ENCODE results near the gene TBCD. TPM values are rescaled to one million over a fixed set of nuclear protein-coding genes. Genes with fewer than 3 reads are reported as not detected.

Gene TBCD
- total RNA-seq, 1 experiment from 2014 or later: 173 TPM

GRCh38 chr17:82989881-82990280 is 238.0 kb downstream of the TBCD start:
- ChIA-PET CTCF (no interaction called here), POLR2A (no interaction called here)
- peaks cover 22% of the 10 kb centered on the region for H3K36me3 Mint-ChIP-seq
- TF ChIP-seq RORB (CRISPR knock-in tag; IDR thresholded peaks at IDR 0.05) (no peak), FOXP4 (CRISPR knock-in tag; IDR thresholded peaks at IDR 0.05) (no peak), FOXK1 (CRISPR knock-in tag; IDR thresholded peaks at IDR 0.05) (no peak), NFYB (CRISPR knock-in tag; conservative IDR thresholded peaks at IDR 0.05; ENCODE audit: low read depth) (no peak), CREM (CRISPR knock-in tag; IDR thresholded peaks at IDR 0.05) (no peak), USF1 (CRISPR knock-in tag; IDR thresholded peaks at IDR 0.05) (no peak), ZNF232 (CRISPR knock-in tag; IDR thresholded peaks at IDR 0.05) (no peak), GABPB1 (CRISPR knock-in tag; IDR thresholded peaks at IDR 0.05) (no peak), GTF2I (CRISPR knock-in tag; conservative IDR thresholded peaks at IDR 0.05) (no peak), ATF2 (CRISPR knock-in tag; IDR thresholded peaks at IDR 0.05; ENCODE audit: borderline replicate concordance, low read depth) (no peak), SMAD4 (CRISPR knock-in tag; IDR thresholded peaks at IDR 0.05) (no peak), TEAD4 (CRISPR knock-in tag; IDR thresholded peaks at IDR 0.05) (no peak), SOX15 (CRISPR knock-in tag; IDR thresholded peaks at IDR 0.05) (no peak)
- TF ChIP-seq, protein P1, sequence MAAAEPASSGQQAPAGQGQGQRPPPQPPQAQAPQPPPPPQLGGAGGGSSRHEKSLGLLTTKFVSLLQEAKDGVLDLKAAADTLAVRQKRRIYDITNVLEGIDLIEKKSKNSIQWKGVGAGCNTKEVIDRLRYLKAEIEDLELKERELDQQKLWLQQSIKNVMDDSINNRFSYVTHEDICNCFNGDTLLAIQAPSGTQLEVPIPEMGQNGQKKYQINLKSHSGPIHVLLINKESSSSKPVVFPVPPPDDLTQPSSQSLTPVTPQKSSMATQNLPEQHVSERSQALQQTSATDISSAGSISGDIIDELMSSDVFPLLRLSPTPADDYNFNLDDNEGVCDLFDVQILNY (CRISPR knock-in tag; IDR thresholded peaks at IDR 0.05): no peak
- TF ChIP-seq, protein P2, sequence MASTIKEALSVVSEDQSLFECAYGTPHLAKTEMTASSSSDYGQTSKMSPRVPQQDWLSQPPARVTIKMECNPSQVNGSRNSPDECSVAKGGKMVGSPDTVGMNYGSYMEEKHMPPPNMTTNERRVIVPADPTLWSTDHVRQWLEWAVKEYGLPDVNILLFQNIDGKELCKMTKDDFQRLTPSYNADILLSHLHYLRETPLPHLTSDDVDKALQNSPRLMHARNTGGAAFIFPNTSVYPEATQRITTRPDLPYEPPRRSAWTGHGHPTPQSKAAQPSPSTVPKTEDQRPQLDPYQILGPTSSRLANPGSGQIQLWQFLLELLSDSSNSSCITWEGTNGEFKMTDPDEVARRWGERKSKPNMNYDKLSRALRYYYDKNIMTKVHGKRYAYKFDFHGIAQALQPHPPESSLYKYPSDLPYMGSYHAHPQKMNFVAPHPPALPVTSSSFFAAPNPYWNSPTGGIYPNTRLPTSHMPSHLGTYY (CRISPR knock-in tag; IDR thresholded peaks at IDR 0.05): no peak
- TF ChIP-seq, protein P3, sequence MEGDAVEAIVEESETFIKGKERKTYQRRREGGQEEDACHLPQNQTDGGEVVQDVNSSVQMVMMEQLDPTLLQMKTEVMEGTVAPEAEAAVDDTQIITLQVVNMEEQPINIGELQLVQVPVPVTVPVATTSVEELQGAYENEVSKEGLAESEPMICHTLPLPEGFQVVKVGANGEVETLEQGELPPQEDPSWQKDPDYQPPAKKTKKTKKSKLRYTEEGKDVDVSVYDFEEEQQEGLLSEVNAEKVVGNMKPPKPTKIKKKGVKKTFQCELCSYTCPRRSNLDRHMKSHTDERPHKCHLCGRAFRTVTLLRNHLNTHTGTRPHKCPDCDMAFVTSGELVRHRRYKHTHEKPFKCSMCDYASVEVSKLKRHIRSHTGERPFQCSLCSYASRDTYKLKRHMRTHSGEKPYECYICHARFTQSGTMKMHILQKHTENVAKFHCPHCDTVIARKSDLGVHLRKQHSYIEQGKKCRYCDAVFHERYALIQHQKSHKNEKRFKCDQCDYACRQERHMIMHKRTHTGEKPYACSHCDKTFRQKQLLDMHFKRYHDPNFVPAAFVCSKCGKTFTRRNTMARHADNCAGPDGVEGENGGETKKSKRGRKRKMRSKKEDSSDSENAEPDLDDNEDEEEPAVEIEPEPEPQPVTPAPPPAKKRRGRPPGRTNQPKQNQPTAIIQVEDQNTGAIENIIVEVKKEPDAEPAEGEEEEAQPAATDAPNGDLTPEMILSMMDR (IDR thresholded peaks at IDR 0.05): no peak
- TF ChIP-seq, protein P4, sequence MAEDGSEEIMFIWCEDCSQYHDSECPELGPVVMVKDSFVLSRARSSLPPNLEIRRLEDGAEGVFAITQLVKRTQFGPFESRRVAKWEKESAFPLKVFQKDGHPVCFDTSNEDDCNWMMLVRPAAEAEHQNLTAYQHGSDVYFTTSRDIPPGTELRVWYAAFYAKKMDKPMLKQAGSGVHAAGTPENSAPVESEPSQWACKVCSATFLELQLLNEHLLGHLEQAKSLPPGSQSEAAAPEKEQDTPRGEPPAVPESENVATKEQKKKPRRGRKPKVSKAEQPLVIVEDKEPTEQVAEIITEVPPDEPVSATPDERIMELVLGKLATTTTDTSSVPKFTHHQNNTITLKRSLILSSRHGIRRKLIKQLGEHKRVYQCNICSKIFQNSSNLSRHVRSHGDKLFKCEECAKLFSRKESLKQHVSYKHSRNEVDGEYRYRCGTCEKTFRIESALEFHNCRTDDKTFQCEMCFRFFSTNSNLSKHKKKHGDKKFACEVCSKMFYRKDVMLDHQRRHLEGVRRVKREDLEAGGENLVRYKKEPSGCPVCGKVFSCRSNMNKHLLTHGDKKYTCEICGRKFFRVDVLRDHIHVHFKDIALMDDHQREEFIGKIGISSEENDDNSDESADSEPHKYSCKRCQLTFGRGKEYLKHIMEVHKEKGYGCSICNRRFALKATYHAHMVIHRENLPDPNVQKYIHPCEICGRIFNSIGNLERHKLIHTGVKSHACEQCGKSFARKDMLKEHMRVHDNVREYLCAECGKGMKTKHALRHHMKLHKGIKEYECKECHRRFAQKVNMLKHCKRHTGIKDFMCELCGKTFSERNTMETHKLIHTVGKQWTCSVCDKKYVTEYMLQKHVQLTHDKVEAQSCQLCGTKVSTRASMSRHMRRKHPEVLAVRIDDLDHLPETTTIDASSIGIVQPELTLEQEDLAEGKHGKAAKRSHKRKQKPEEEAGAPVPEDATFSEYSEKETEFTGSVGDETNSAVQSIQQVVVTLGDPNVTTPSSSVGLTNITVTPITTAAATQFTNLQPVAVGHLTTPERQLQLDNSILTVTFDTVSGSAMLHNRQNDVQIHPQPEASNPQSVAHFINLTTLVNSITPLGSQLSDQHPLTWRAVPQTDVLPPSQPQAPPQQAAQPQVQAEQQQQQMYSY (CRISPR knock-in tag; IDR thresholded peaks at IDR 0.05): no peak
- TF ChIP-seq, protein P5, sequence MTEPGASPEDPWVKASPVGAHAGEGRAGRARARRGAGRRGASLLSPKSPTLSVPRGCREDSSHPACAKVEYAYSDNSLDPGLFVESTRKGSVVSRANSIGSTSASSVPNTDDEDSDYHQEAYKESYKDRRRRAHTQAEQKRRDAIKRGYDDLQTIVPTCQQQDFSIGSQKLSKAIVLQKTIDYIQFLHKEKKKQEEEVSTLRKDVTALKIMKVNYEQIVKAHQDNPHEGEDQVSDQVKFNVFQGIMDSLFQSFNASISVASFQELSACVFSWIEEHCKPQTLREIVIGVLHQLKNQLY (CRISPR knock-in tag; IDR thresholded peaks at IDR 0.05): no peak
- TF ChIP-seq, protein P6, sequence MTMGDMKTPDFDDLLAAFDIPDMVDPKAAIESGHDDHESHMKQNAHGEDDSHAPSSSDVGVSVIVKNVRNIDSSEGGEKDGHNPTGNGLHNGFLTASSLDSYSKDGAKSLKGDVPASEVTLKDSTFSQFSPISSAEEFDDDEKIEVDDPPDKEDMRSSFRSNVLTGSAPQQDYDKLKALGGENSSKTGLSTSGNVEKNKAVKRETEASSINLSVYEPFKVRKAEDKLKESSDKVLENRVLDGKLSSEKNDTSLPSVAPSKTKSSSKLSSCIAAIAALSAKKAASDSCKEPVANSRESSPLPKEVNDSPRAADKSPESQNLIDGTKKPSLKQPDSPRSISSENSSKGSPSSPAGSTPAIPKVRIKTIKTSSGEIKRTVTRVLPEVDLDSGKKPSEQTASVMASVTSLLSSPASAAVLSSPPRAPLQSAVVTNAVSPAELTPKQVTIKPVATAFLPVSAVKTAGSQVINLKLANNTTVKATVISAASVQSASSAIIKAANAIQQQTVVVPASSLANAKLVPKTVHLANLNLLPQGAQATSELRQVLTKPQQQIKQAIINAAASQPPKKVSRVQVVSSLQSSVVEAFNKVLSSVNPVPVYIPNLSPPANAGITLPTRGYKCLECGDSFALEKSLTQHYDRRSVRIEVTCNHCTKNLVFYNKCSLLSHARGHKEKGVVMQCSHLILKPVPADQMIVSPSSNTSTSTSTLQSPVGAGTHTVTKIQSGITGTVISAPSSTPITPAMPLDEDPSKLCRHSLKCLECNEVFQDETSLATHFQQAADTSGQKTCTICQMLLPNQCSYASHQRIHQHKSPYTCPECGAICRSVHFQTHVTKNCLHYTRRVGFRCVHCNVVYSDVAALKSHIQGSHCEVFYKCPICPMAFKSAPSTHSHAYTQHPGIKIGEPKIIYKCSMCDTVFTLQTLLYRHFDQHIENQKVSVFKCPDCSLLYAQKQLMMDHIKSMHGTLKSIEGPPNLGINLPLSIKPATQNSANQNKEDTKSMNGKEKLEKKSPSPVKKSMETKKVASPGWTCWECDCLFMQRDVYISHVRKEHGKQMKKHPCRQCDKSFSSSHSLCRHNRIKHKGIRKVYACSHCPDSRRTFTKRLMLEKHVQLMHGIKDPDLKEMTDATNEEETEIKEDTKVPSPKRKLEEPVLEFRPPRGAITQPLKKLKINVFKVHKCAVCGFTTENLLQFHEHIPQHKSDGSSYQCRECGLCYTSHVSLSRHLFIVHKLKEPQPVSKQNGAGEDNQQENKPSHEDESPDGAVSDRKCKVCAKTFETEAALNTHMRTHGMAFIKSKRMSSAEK (CRISPR knock-in tag; IDR thresholded peaks at IDR 0.05; ENCODE audit: borderline replicate concordance): no peak
- no peaks in the 10 kb centered on the region for H3K27me3 Mint-ChIP-seq (ENCODE audit: low read depth)
- no peak overlapping the region for H3K27ac Mint-ChIP-seq
- no peak for ATAC-seq
- DNase-seq (ENCODE audit: low spot score): no peak
- peaks cover 24% of the 10 kb centered on the region for H3K4me1 Mint-ChIP-seq
- peaks cover 42% of the 10 kb centered on the region for H3K9me3 Mint-ChIP-seq
- H3K4me3 Mint-ChIP-seq: no peak overlapping the region
